Measurements from ENCODE around the gene USP48. TPM values are rescaled to one million over a fixed set of nuclear protein-coding genes. Genes with fewer than 3 reads are reported as not detected.

USP48 gene
- total and polyA plus RNA-seq, 2 of the 13 experiments (the other 11 are each of a cell fraction or from before 2014, with no cell fraction given) = 30.4 to 30.7 TPM

GRCh38 chr1:21666576-21667320, 116.2 kb downstream of the USP48 start (continued):
- no peak for TF ChIP-seq POGK (CRISPR knock-in tag; conservative IDR thresholded peaks at IDR 0.05)
- no peak for TF ChIP-seq ZNF724P (CRISPR knock-in tag; IDR thresholded peaks at IDR 0.05; ENCODE audit: borderline replicate concordance)
- TF ChIP-seq ZNF746 (CRISPR knock-in tag; IDR thresholded peaks at IDR 0.05) = no peak
- TF ChIP-seq ZNF530 (CRISPR knock-in tag; IDR thresholded peaks at IDR 0.05; ENCODE audit: low read depth) = no peak
- TF ChIP-seq TRIM24 (CRISPR knock-in tag; IDR thresholded peaks at IDR 0.05) = no peak
- no peak for TF ChIP-seq ARHGAP35 (CRISPR knock-in tag; IDR thresholded peaks at IDR 0.05; ENCODE audit: borderline replicate concordance)
- no peak for TF ChIP-seq AKNA (CRISPR knock-in tag; IDR thresholded peaks at IDR 0.05; ENCODE audit: borderline replicate concordance)
- TF ChIP-seq MEIS2 (CRISPR knock-in tag; IDR thresholded peaks at IDR 0.05) = no peak
- TF ChIP-seq ZNF788 (CRISPR knock-in tag; IDR thresholded peaks at IDR 0.05; ENCODE audit: borderline replicate concordance) = no peak
- no peak for TF ChIP-seq STAG1 (CRISPR knock-in tag; IDR thresholded peaks at IDR 0.05)
- no peak for TF ChIP-seq SMARCE1 (IDR thresholded peaks at IDR 0.05; ENCODE audit: borderline replicate concordance)
- no peak for TF ChIP-seq ZNF773 (CRISPR knock-in tag; IDR thresholded peaks at IDR 0.05; ENCODE audit: borderline replicate concordance)
- no peak for TF ChIP-seq ZBTB20 (CRISPR knock-in tag; IDR thresholded peaks at IDR 0.05; ENCODE audit: borderline replicate concordance, low read depth)
- TF ChIP-seq CREB1 (IDR thresholded peaks at IDR 0.05) = no peak
- no peak for TF ChIP-seq CREB1 (CRISPR knock-in tag; IDR thresholded peaks at IDR 0.05)
- no peak for TF ChIP-seq ZFP36L1 (CRISPR knock-in tag; IDR thresholded peaks at IDR 0.05)
- TF ChIP-seq HIVEP1 (CRISPR knock-in tag; IDR thresholded peaks at IDR 0.05) = no peak
- TF ChIP-seq E2F1 (CRISPR knock-in tag; IDR thresholded peaks at IDR 0.05) = no peak
- TF ChIP-seq ZNF234 (CRISPR knock-in tag; conservative IDR thresholded peaks at IDR 0.05) = no peak
- no peak for TF ChIP-seq DBP (CRISPR knock-in tag; IDR thresholded peaks at IDR 0.05; ENCODE audit: not compliant biosample characterization)
